Gastroesophageal sphincter (tissue), 3 donors: ENCODE data around the gene HTRA1.

Source experiments
- CTCF ChIP-seq, 4 experiments: fragments of 200-600 bp in 2 of 4; fragments of 450-650 bp in 2 of 4; sonication (generic) in 1 of 4; IDR thresholded peaks; one replicate each; pipeline ENCODE4 v1.5.1; 2017 to 2019; ENCODE audit warnings: antibody characterized with exemption in 4 of 4, mild to moderate bottlenecking in 2 of 4, moderate library complexity in 2 of 4
- POLR2A ChIP-seq, 2 donors: fragments of 450-650 bp; IDR thresholded peaks; one replicate each; pipeline ENCODE4 v1.6.1; 2017; ENCODE audit warnings: antibody characterized with exemption in 2 of 2, mild to moderate bottlenecking in 2 of 2, moderate library complexity in 1 of 2

- TF ChIP-seq CTCF (IDR thresholded peaks at IDR 0.05): no peak
- TF ChIP-seq POLR2A (IDR thresholded peaks at IDR 0.05): no peak
Observed at GRCh38 chr10:122550983-122551382, 89.6 kb downstream of the HTRA1 start.
